ENCODE data around the gene URB1.

- no peak for TF ChIP-seq CTCF (IDR thresholded peaks at IDR 0.05)
- TF ChIP-seq POLR2AphosphoS5 (IDR thresholded peaks at IDR 0.05; ENCODE audit: low read depth, low read length), result no peak
- TF ChIP-seq TCF7L2 (IDR thresholded peaks at IDR 0.05; ENCODE audit: low read depth, low read length), result no peak
- TF ChIP-seq SIN3A (IDR thresholded peaks at IDR 0.05; ENCODE audit: borderline replicate concordance, insufficient read depth, low read depth, low read length), result no peak
These were observed 28.0 kb downstream of the URB1 start for GRCh38 chr21:32364796-32365195.
